Gastroesophageal sphincter (tissue), 3 donors: ENCODE data around the gene NXPE4.

ENCODE experiments used
- CTCF ChIP-seq, 4 experiments: fragments of 200-600 bp in 2 of 4; fragments of 450-650 bp in 2 of 4; sonication (generic) in 1 of 4; IDR thresholded peaks; one replicate each; pipeline ENCODE4 v1.5.1; 2017 to 2019; ENCODE audit warnings: antibody characterized with exemption in 4 of 4, mild to moderate bottlenecking in 2 of 4, moderate library complexity in 2 of 4
- POLR2AphosphoS5 ChIP-seq: sonication (generic); formaldehyde crosslinking; IDR thresholded peaks from one replicate; pipeline ENCODE4 v1.6.1; 2017; ENCODE audit warnings: antibody characterized with exemption

GRCh38 chr11:114596175-114596919, 761 bp upstream of the NXPE4 start:
- no peak for TF ChIP-seq CTCF (IDR thresholded peaks at IDR 0.05)
- no peak for TF ChIP-seq POLR2AphosphoS5
